H1 (cell line): ENCODE results near the gene CGNL1. TPM values are rescaled to one million over a fixed set of nuclear protein-coding genes. Genes with fewer than 3 reads are reported as not detected.

Source experiments
- CTCF ChIA-PET: fragments of 300-600 bp; sonication (Branson Sonifier 250); formaldehyde crosslinking; loops from one replicate; lab custom pipeline; 2021; ENCODE audit not compliant: partially characterized antibody; lab: Charles Lee
- POLR2A ChIA-PET: fragments of 300-600 bp; sonication (Branson Sonifier 250); formaldehyde crosslinking; loops from one replicate; lab custom pipeline; 2021; ENCODE audit warnings: inconsistent platforms; ENCODE audit not compliant: partially characterized antibody; lab: Charles Lee
- DNase-seq, 2 experiments: peaks; one replicate each; pipeline versions ENCODE4 v3.0.0 to v3.0.0-alpha.2; 2010 to 2022; ENCODE audit warnings: low spot score in 2 of 2, low read depth in 1 of 2, mixed read lengths in 1 of 2
- FAIRE-seq: peaks from 2 replicates; lab custom pipeline; 2011; peaks lifted over from hg19 to GRCh38; lab: Jason Lieb, UNC
- H2AFZ ChIP-seq: 2 replicates; pipeline ENCODE4 v1.8.1; 2012; ENCODE audit warnings: low read length, inconsistent platforms
- H2AK5ac ChIP-seq: 2 replicates; pipeline ENCODE4 v1.6.1; 2013; ENCODE audit warnings: low read depth, low read length
- H2BK120ac ChIP-seq: replicated peaks from 2 replicates; pipeline ENCODE3; 2013; ENCODE audit warnings: low read depth, low read length, inconsistent platforms
- H2BK12ac ChIP-seq: 2 replicates; pipeline ENCODE4 v1.6.1; 2013; ENCODE audit warnings: low read depth, low read length
- H2BK15ac ChIP-seq: 2 replicates; pipeline ENCODE4 v1.6.1; 2013; ENCODE audit warnings: low read length
- H2BK20ac ChIP-seq: 2 replicates; pipeline ENCODE4 v1.6.1; 2013; ENCODE audit warnings: low read length
- H2BK5ac ChIP-seq: 2 replicates; pipeline ENCODE4 v1.6.1; 2013; ENCODE audit warnings: low read depth, low read length
- H3K14ac ChIP-seq: 2 replicates; pipeline ENCODE4 v1.6.1; 2013; ENCODE audit warnings: inconsistent platforms; ENCODE audit not compliant: insufficient read length
- H3K18ac ChIP-seq: 2 replicates; pipeline ENCODE4 v1.6.1; 2013; ENCODE audit warnings: low read length; ENCODE audit errors: extremely low read depth
- H3K23ac ChIP-seq: 2 replicates; pipeline ENCODE4 v1.6.1; 2013; ENCODE audit warnings: inconsistent platforms; ENCODE audit not compliant: insufficient read length
- H3K23me2 ChIP-seq: 2 replicates; pipeline ENCODE4 v1.6.1; 2013; ENCODE audit warnings: low read depth, low read length
- H3K27ac ChIP-seq: 2 replicates; pipeline ENCODE4 v1.6.1; 2011; ENCODE audit warnings: low read depth, low read length, inconsistent platforms
- H3K27me3 ChIP-seq, 4 experiments: replicated peaks in 1 of 4; 1 replicate in 1 of 4; 2 replicates in 3 of 4; pipeline versions ENCODE4 v1.6.1 to v1.8.1; 2011 to 2013; ENCODE audit warnings: low read length in 3 of 4, mild to moderate bottlenecking in 3 of 4, inconsistent platforms in 2 of 4, mixed read lengths in 2 of 4, moderate library complexity in 1 of 4; ENCODE audit not compliant: control insufficient read depth in 3 of 4, insufficient read depth in 3 of 4; ENCODE audit errors: extremely low read depth in 1 of 4
- H3K36me3 ChIP-seq, 4 experiments: 2 replicates each; pipeline versions ENCODE4 v1.6.1 to v1.8.1; 2011 to 2013; ENCODE audit warnings: mild to moderate bottlenecking in 4 of 4, low read length in 3 of 4, moderate library complexity in 2 of 4, control low read depth in 1 of 4, inconsistent platforms in 1 of 4; ENCODE audit not compliant: insufficient read depth in 4 of 4, control insufficient read depth in 2 of 4
- H3K4ac ChIP-seq: replicated peaks from 2 replicates; pipeline ENCODE3; 2013; ENCODE audit warnings: low read length, low read depth, mixed read lengths, inconsistent platforms; ENCODE audit not compliant: insufficient read length
- H3K4me1 ChIP-seq, 4 experiments: replicated peaks in 1 of 4; 1 replicate in 1 of 4; 2 replicates in 3 of 4; pipeline versions ENCODE4 v1.6.1 to v1.8.1; 2011 to 2013; ENCODE audit warnings: low read length in 3 of 4, inconsistent platforms in 2 of 4, mixed read lengths in 1 of 4; ENCODE audit not compliant: insufficient read depth in 4 of 4, control insufficient read depth in 3 of 4
- H3K4me2 ChIP-seq, 2 experiments: 2 replicates each; pipeline versions ENCODE4 v1.6.1 to v1.8.1; 2011 to 2013; ENCODE audit warnings: low read depth in 2 of 2, low read length in 2 of 2, control low read depth in 1 of 2, inconsistent platforms in 1 of 2, mild to moderate bottlenecking in 1 of 2; ENCODE audit not compliant: insufficient read depth in 1 of 2
- H3K4me3 ChIP-seq, 4 experiments: fragments of 200-600, 300-600 bp in 1 of 4; sonication (generic), shearing (Covaris generic), sonication (Bioruptor Twin) in 1 of 4; 2 replicates each; pipeline versions ENCODE4 v1.5.1 to v1.8.1; 2011 to 2016; ENCODE audit warnings: low read length in 4 of 4, low read depth in 3 of 4, control low read depth in 2 of 4, inconsistent platforms in 2 of 4, mild to moderate bottlenecking in 2 of 4, mixed read lengths in 1 of 4, moderate library complexity in 1 of 4; ENCODE audit not compliant: insufficient read depth in 2 of 4; ENCODE audit errors: extremely low read depth in 1 of 4
- H3K56ac ChIP-seq: replicated peaks from 2 replicates; pipeline ENCODE3; 2013; ENCODE audit warnings: low read depth, mild to moderate bottlenecking, mixed read lengths, low read length, inconsistent platforms; ENCODE audit not compliant: insufficient read length
- H3K79me1 ChIP-seq: 2 replicates; pipeline ENCODE4 v1.6.1; 2013; ENCODE audit warnings: low read depth, low read length, control low read depth
- H3K79me2 ChIP-seq, 2 experiments: 2 replicates each; pipeline versions ENCODE4 v1.6.1 to v1.8.1; 2012 to 2013; ENCODE audit warnings: low read length in 2 of 2, mild to moderate bottlenecking in 2 of 2, inconsistent platforms in 1 of 2; ENCODE audit not compliant: insufficient read depth in 2 of 2, control insufficient read depth in 1 of 2
- H3K9ac ChIP-seq, 4 experiments: replicated peaks in 1 of 4; 1 replicate in 1 of 4; 2 replicates in 3 of 4; pipeline versions ENCODE4 v1.6.1 to v1.8.1; 2011 to 2013; ENCODE audit warnings: low read depth in 3 of 4, low read length in 3 of 4, control low read depth in 2 of 4, mild to moderate bottlenecking in 2 of 4, moderate library complexity in 2 of 4, inconsistent platforms in 1 of 4; ENCODE audit errors: extremely low read depth in 1 of 4
- H3K9me3 ChIP-seq, 2 experiments: 2 replicates each; pipeline versions ENCODE4 v1.6.1 to v1.8.1; 2012 to 2013; ENCODE audit warnings: mild to moderate bottlenecking in 2 of 2, moderate library complexity in 2 of 2, control low read depth in 1 of 2, inconsistent platforms in 1 of 2, low read depth in 1 of 2, low read length in 1 of 2, mixed read lengths in 1 of 2; ENCODE audit not compliant: insufficient read depth in 2 of 2
- H4K20me1 ChIP-seq, 2 experiments: replicated peaks in 1 of 2; 2 replicates each; pipeline versions ENCODE3 to v1.8.1; 2011 to 2013; ENCODE audit warnings: inconsistent platforms in 2 of 2, low read length in 2 of 2, mild to moderate bottlenecking in 1 of 2; ENCODE audit not compliant: insufficient read depth in 2 of 2, control insufficient read depth in 1 of 2
- H4K5ac ChIP-seq: 2 replicates; pipeline ENCODE4 v1.6.1; 2013; ENCODE audit warnings: low read length, low read depth, mixed read lengths, inconsistent platforms; ENCODE audit not compliant: insufficient read length
- H4K8ac ChIP-seq: 2 replicates; pipeline ENCODE4 v1.8.0; 2013; ENCODE audit warnings: mild to moderate bottlenecking, moderate library complexity, low read length, inconsistent platforms; ENCODE audit not compliant: insufficient read depth; ENCODE audit errors: extremely low read depth
- H4K91ac ChIP-seq: replicated peaks from 2 replicates; pipeline ENCODE3; 2013; ENCODE audit warnings: low read length, mixed read lengths, inconsistent platforms; ENCODE audit not compliant: insufficient read length
- CHD1 ChIP-seq: IDR thresholded peaks from 2 replicates; pipeline ENCODE4 v1.6.1; 2012; ENCODE audit warnings: low read depth, low read length, improper control_type of control experiment
- CTCF ChIP-seq, 3 experiments: IDR thresholded peaks; 1 replicate in 2 of 3; 2 replicates in 1 of 3; pipeline versions ENCODE4 v1.5.1 to v1.6.1; 2011; ENCODE audit warnings: low read length in 3 of 3, mild to moderate bottlenecking in 3 of 3, inconsistent platforms in 2 of 3, low read depth in 1 of 3, moderate library complexity in 1 of 3; ENCODE audit not compliant: insufficient read depth in 1 of 3; ENCODE audit errors: control extremely low read depth in 1 of 3
- RAD21 ChIP-seq, 2 experiments: IDR thresholded peaks in 1 of 2; conservative IDR thresholded peaks in 1 of 2; 2 replicates each; pipeline ENCODE4 v1.6.1; 2011; ENCODE audit warnings: low read depth in 2 of 2, low read length in 2 of 2, improper control_type of control experiment in 1 of 2, inconsistent platforms in 1 of 2, mild to moderate bottlenecking in 1 of 2, moderate library complexity in 1 of 2
- TCF12 ChIP-seq: IDR thresholded peaks from 2 replicates; pipeline ENCODE4 v1.6.1; 2011; ENCODE audit warnings: low read depth, mild to moderate bottlenecking, low read length
- whole genome bisulfite sequencing, 2 experiments: shearing (Covaris generic) in 1 of 2; methylation state at CpG; one replicate each; pipeline versions ENCODE4 v1.1.6 to v1.1.7; 2013 to 2015; ENCODE audit warnings: low lambda C conversion rate in 2 of 2, mixed read lengths in 2 of 2, inconsistent platforms in 1 of 2, low coverage in 1 of 2, missing lambda C conversion rate in 1 of 2; ENCODE audit not compliant: insufficient replicate concordance in 2 of 2, insufficient coverage in 1 of 2, insufficient read length in 1 of 2; ENCODE audit errors: extremely low coverage in 1 of 2, missing lambda C conversion rate in 1 of 2; 5-methylcytosine and 5-hydroxymethylcytosine counted together
- polyA plus RNA-seq, 7 experiments: library from polyadenylated mRNA; depleted of rRNA in 3 of 7; stranded (reverse) in 5 of 7; unstranded in 2 of 7; fragments of >200 nt in 5 of 7; fragments of 200-250 nt in 2 of 7; gene quantifications; 1 replicate in 5 of 7; 2 replicates in 1 of 7; 4 replicates in 1 of 7; pipeline versions ENCODE4 v1.2.1 to v1.2.3, GENCODE V29; 2011 to 2013; ENCODE audit warnings: missing spikeins in 2 of 7, mixed read lengths in 2 of 7
- total RNA-seq: library from RNA; stranded (reverse); fragmentation: NEBNext Ultra II Directional; extraction: Animal tissue kit (Norgen Biotek cat#: 25700); gene quantifications from 2 replicates; pipeline ENCODE4 v1.2.1, GENCODE V29; 2021

Gene CGNL1
- total and polyA plus RNA-seq, 2 of the 8 experiments (the other 6 are each of a cell fraction or from before 2014, with no cell fraction given), result 21.8 to 75.6 TPM

DNA sequence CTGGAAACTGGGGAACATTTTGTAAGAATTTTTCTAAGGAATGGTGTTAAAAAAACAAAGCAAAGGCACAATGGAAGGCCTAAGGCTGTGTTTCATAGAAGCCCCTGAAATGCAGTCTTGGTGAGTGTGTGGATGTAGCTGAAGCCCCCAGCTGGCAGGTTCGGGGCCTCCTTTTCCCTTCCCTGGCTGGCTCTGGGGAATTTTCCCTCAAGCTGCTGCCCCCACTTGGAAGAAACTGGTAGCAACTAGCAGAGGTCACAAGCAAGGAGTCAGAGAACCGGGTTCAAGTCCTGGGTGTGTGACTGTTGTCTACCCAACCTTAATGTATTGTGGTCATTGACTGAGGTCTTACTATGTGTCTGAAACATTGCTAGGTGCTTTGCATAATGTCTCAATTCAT, 130.1 kb downstream of the CGNL1 start:
- no peak overlapping the region for H4K5ac ChIP-seq
- no peak overlapping the region for H3K27ac ChIP-seq
- no peaks in the 10 kb centered on the region for H3K27me3 ChIP-seq
- ChIA-PET CTCF (interaction anchor here (0.6 to 8.2 kb wide), 29 partner anchors 9 to 424 kb away, joined by 3 to 170 read pairs (median 4); no protein-coding TSS in a partner anchor), POLR2A (interaction anchor here (1.2 kb wide), 1 partner anchor 119 kb away, joined by 4 read pairs; no protein-coding TSS in a partner anchor)
- H3K9me3 ChIP-seq, result no peaks in the 10 kb centered on the region
- no peak overlapping the region for H4K8ac ChIP-seq
- peaks cover 0 to 8% (median 5%) of the 10 kb centered on the region in 4 experiments for H3K4me1 ChIP-seq
- DNase-seq, result peak in 1 of 2 experiments; percentile 66
- no peak overlapping the region for H3K9ac ChIP-seq
- H2BK12ac ChIP-seq, result no peak overlapping the region
- no peak overlapping the region for H2AK5ac ChIP-seq
- H3K23ac ChIP-seq, result no peak overlapping the region
- H3K23me2 ChIP-seq, result no peaks in the 10 kb centered on the region
- H3K56ac ChIP-seq, result no peak overlapping the region
- no peak for FAIRE-seq
- no peak overlapping the region for H3K4me2 ChIP-seq
- H2BK5ac ChIP-seq, result no peak overlapping the region
- no peak overlapping the region for H2AFZ ChIP-seq
- H4K20me1 ChIP-seq, result peaks cover 2 to 4% of the 10 kb centered on the region in 2 experiments
- H3K14ac ChIP-seq, result no peak overlapping the region
- H3K4ac ChIP-seq, result no peak overlapping the region
- no peak overlapping the region; the same call in 1 of the 2 replicates for H2BK20ac ChIP-seq
- TF ChIP-seq CHD1 (no peak), CTCF (IDR thresholded peaks at IDR 0.05; ENCODE audit: control extremely low read depth in 1 of 3, insufficient read depth in 1 of 3, low read depth in 1 of 3, low read length in 3 of 3) (peak; percentile 51 to 71 (median 67)), TCF12 (no peak), RAD21 (IDR thresholded peaks at IDR 0.05 in 1 of 2, conservative IDR thresholded peaks at IDR 0.05 in 1 of 2; ENCODE audit: low read depth in 2 of 2, low read length in 2 of 2) (peak; percentile 60 to 67)
- H4K91ac ChIP-seq, result no peak overlapping the region
- no peak overlapping the region for H2BK15ac ChIP-seq
- no peaks in the 10 kb centered on the region for H3K36me3 ChIP-seq
- H3K4me3 ChIP-seq, result no peak overlapping the region
- 68% methylated on average over 2 of the region's 2 CpGs; no CpG with 5 or more reads in 1 of the 2 experiments for WGBS, 2 experiments
- H3K79me1 ChIP-seq, result no peaks in the 10 kb centered on the region; the same call in 1 of the 2 replicates
- no peaks in the 10 kb centered on the region; a peak in 1 of 4 replicates for H3K79me2 ChIP-seq
- H3K18ac ChIP-seq, result no peak overlapping the region
- no peak overlapping the region for H2BK120ac ChIP-seq
